Measurements from ENCODE around the gene AMH.

DNA sequence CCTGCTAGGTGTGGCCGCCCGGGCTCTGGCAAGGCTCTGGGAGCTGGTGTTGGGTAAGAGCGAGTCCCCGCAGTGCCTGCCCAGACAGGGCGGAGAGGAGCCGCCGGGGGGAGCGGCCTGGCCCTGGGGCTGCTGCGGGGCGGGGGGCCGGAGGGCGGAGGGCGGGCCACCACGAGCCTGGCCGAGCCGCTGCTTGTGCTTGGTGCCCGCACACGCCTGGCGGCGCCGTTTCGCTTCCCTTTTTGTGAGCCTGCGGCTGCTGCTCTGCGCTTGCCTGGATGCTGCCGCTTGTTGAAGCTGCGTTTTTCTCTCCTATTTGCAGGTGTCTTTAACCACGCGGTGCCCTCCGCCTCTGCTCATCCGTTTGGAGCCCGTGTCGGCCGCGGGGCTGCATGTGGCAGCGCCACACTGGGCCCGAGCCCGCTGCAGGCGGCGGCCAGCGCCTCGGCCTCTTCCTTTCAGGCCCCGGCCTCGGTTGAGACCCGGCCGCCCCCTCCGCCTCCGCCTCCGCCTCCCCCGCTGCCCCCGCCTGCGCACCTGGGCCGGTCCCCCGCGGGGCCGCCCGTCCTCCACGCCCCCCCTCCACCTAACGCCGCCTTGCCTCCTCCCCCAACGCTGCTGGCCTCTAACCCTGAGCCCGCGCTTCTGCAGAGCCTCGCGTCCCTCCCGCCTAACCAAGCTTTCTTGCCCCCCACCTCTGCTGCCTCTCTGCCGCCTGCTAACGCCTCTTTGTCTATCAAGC, 21.5 kb upstream of the AMH start:
- TF ChIP-seq, protein P1, sequence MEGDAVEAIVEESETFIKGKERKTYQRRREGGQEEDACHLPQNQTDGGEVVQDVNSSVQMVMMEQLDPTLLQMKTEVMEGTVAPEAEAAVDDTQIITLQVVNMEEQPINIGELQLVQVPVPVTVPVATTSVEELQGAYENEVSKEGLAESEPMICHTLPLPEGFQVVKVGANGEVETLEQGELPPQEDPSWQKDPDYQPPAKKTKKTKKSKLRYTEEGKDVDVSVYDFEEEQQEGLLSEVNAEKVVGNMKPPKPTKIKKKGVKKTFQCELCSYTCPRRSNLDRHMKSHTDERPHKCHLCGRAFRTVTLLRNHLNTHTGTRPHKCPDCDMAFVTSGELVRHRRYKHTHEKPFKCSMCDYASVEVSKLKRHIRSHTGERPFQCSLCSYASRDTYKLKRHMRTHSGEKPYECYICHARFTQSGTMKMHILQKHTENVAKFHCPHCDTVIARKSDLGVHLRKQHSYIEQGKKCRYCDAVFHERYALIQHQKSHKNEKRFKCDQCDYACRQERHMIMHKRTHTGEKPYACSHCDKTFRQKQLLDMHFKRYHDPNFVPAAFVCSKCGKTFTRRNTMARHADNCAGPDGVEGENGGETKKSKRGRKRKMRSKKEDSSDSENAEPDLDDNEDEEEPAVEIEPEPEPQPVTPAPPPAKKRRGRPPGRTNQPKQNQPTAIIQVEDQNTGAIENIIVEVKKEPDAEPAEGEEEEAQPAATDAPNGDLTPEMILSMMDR (IDR thresholded peaks at IDR 0.05; ENCODE audit: low read depth, low read length): peak; percentile 39
- TF ChIP-seq EZH2phosphoT487 (IDR thresholded peaks at IDR 0.05; ENCODE audit: low read depth): no peak
